MCF 10A (cell line): Measurements from ENCODE around the gene TCF4. TPM values are rescaled to one million over a fixed set of nuclear protein-coding genes. Genes with fewer than 3 reads are reported as not detected.

Source experiments
- BruUV-seq: library from RNA; stranded (reverse); fragments of 400-500 nt; replicated peaks from 2 replicates; lab custom pipeline; 2021; lab: Mats Ljungman, UMichigan
- CTCF ChIA-PET: fragments of 300-600 bp; sonication (Branson Sonifier 250); formaldehyde crosslinking; extraction: SDS; loops from one replicate; lab custom pipeline; 2021; ENCODE audit warnings: antibody characterized with exemption, inconsistent platforms; lab: Yijun Ruan, JAX
- POLR2A ChIA-PET: fragments of 300-600, 350-650 bp; sonication (Branson Sonifier 250); formaldehyde crosslinking; extraction: SDS; loops from one replicate; lab custom pipeline; 2020; ENCODE audit warnings: antibody characterized with exemption, inconsistent platforms; lab: Yijun Ruan, JAX
- DNase-seq: peaks from one replicate; pipeline ENCODE4 v3.0.0-alpha.2; 2018; ENCODE audit not compliant: unreplicated experiment
- H3K27ac Mint-ChIP-seq: one replicate; pipeline ENCODE4 v1.8.0; 2022; ENCODE audit warnings: mild to moderate bottlenecking, low read depth, mixed read lengths; ENCODE audit not compliant: unreplicated experiment
- H3K27me3 Mint-ChIP-seq: one replicate; pipeline ENCODE4 v1.8.0; 2022; ENCODE audit warnings: mixed read lengths; ENCODE audit not compliant: insufficient read depth, unreplicated experiment
- H3K36me3 Mint-ChIP-seq: one replicate; pipeline ENCODE4 v1.8.0; 2022; ENCODE audit warnings: mild to moderate bottlenecking, moderate library complexity, mixed read lengths; ENCODE audit not compliant: insufficient read depth, unreplicated experiment
- H3K4me1 Mint-ChIP-seq: one replicate; pipeline ENCODE4 v1.8.0; 2022; ENCODE audit warnings: mixed read lengths; ENCODE audit not compliant: insufficient read depth, unreplicated experiment
- H3K4me3 Mint-ChIP-seq: one replicate; pipeline ENCODE4 v1.8.0; 2022; ENCODE audit warnings: mild to moderate bottlenecking, moderate library complexity, mixed read lengths; ENCODE audit not compliant: unreplicated experiment
- H3K9me3 Mint-ChIP-seq: one replicate; pipeline ENCODE4 v1.8.0; 2022; ENCODE audit warnings: mixed read lengths; ENCODE audit not compliant: unreplicated experiment
- intact Hi-C: fragments of 100-400 bp; cut with micrococcal nuclease; formaldehyde crosslinking; loops from 2 replicates; pipeline ENCODE4 v1.14.1; 2022
- total RNA-seq: library from RNA; stranded (reverse); gene quantifications from 2 replicates; pipeline ENCODE4 v1.2.3, GENCODE V29; 2022
- TF ChIP-seq, protein P1 (sequence below): fragments of 200-600 bp; IDR thresholded peaks from one replicate; pipeline ENCODE4 v1.8.0; 2022; ENCODE audit warnings: antibody characterized with exemption, mild to moderate bottlenecking; ENCODE audit not compliant: unreplicated experiment

Gene TCF4
- total RNA-seq, 1 experiment from 2014 or later, result 6.2 TPM

DNA sequence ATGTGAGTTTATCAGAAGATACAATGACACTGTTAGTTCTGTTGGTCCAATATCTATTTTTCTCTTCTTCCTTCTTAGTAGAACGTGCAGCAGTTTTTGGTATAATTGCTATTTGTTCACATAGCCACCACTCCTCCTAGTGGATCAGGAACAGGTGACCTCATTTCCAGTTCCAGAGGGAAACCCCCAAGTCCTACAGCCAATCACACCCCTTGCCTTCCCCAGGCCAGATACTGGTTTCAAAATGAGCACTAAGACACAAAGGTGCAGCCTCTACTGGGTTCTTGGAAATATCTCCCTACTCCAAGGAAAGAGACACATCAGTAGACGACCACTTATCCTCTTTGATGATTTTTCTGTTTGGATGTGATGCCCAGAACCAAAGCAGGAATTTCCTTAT is 103.2 kb downstream of the TCF4 start:
- Mint-ChIP-seq H3K4me1 (peaks cover 6% of the 10 kb centered on the region), H3K36me3 (no peaks in the 10 kb centered on the region), H3K9me3 (no peaks in the 10 kb centered on the region), H3K27ac (no peak overlapping the region), H3K27me3 (no peaks in the 10 kb centered on the region), H3K4me3 (no peak overlapping the region)
- no peak for DNase-seq
- CTCF ChIA-PET, result interaction anchor here (1.3 kb wide), 1 partner anchor 15 kb away, joined by 3 read pairs; no protein-coding TSS in a partner anchor
- TF ChIP-seq, protein P1, sequence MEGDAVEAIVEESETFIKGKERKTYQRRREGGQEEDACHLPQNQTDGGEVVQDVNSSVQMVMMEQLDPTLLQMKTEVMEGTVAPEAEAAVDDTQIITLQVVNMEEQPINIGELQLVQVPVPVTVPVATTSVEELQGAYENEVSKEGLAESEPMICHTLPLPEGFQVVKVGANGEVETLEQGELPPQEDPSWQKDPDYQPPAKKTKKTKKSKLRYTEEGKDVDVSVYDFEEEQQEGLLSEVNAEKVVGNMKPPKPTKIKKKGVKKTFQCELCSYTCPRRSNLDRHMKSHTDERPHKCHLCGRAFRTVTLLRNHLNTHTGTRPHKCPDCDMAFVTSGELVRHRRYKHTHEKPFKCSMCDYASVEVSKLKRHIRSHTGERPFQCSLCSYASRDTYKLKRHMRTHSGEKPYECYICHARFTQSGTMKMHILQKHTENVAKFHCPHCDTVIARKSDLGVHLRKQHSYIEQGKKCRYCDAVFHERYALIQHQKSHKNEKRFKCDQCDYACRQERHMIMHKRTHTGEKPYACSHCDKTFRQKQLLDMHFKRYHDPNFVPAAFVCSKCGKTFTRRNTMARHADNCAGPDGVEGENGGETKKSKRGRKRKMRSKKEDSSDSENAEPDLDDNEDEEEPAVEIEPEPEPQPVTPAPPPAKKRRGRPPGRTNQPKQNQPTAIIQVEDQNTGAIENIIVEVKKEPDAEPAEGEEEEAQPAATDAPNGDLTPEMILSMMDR, result no peak
- no TSS peak for BruUV-seq
- POLR2A ChIA-PET, result no interaction called here
- intact Hi-C loops, result no loop called here

DNA sequence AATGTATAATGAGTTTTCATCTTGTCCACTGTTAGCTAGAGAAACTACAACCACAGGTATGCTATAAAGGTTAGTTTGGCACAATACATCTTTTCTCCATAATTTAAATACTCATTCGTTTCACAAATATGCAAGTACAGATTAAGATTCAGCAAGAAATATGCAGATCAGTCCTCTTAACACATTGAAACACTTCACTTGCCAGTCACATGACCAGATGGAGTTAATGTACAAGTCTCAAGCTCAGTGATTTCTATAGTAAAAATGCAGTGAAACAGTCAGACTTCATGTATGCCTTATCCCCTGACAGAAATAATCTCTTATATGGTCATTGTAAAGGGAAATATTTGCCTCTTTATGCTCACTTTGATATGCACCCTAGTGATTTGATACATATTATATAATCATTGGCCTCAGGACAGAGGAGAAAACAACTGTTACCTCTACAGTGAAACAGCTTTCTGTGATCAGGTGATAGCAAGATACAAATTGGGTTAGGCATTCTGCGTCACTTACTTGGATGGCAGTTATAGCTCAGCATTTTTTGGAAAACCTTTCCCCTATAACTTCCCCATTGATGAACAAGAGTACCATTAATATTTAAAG is 104.6 kb downstream of the TCF4 start:
- no peaks in the 10 kb centered on the region for H3K4me1 Mint-ChIP-seq
- BruUV-seq, result no TSS peak
- POLR2A ChIA-PET, result no interaction called here

GRCh38 chr18:55479656-55480420 is 108.2 kb downstream of the TCF4 start:
- TF ChIP-seq, protein P1, result no peak
- intact Hi-C loops, result loop anchor here (5.0 kb wide), 1 partner anchor 107 kb away; the partner anchor contains the start of gene TCF4
- ChIA-PET CTCF (no interaction called here), POLR2A (no interaction called here)
- no peak overlapping the region for H3K4me3 Mint-ChIP-seq
- BruUV-seq, result no TSS peak
- no peaks in the 10 kb centered on the region for H3K36me3 Mint-ChIP-seq
- H3K27me3 Mint-ChIP-seq, result no peaks in the 10 kb centered on the region
- peaks cover 12% of the 10 kb centered on the region for H3K4me1 Mint-ChIP-seq
- H3K27ac Mint-ChIP-seq, result no peak overlapping the region
- DNase-seq, result no peak
- H3K9me3 Mint-ChIP-seq, result no peaks in the 10 kb centered on the region

More for the DNA sequence above, 104.6 kb downstream of the TCF4 start:
- TF ChIP-seq, protein P1, result no peak
- CTCF ChIA-PET, result interaction anchor here (0.6 kb wide), 1 partner anchor 68 kb away, joined by 4 read pairs; no protein-coding TSS in a partner anchor
- intact Hi-C loops, result no loop called here
- no peak overlapping the region for H3K4me3 Mint-ChIP-seq
- no peak for DNase-seq
- no peaks in the 10 kb centered on the region for H3K36me3 Mint-ChIP-seq
- no peaks in the 10 kb centered on the region for H3K9me3 Mint-ChIP-seq
- H3K27ac Mint-ChIP-seq, result no peak overlapping the region
- H3K27me3 Mint-ChIP-seq, result no peaks in the 10 kb centered on the region
